Motor neuron (in vitro differentiated cells): ENCODE data around the gene IER5. TPM values are rescaled to one million over a fixed set of nuclear protein-coding genes. Genes with fewer than 3 reads are reported as not detected.

Source experiments
- ATAC-seq, 8 experiments: fragments of 200-7000 bp; cut with Tn5 transposase; replicated peaks in 6 of 8; 2 replicates each; pipeline ENCODE4 v1.8.0; 2021; ENCODE audit warnings: mild to moderate bottlenecking in 8 of 8, moderate library complexity in 8 of 8
- H3K27ac ChIP-seq, 2 donors: fragments of 250-450 bp; sonication (Bioruptor Pico); 2 replicates each; pipeline ENCODE4 v1.9.0; 2021; ENCODE audit warnings: antibody characterized with exemption in 2 of 2, mild to moderate bottlenecking in 2 of 2, moderate library complexity in 1 of 2
- H3K4me1 ChIP-seq, 2 donors: fragments of 250-450 bp; sonication (Bioruptor Pico); replicated peaks in 1 of 2; 2 replicates each; pipeline ENCODE4 v1.6.1; 2021; ENCODE audit warnings: antibody characterized with exemption in 2 of 2, mild to moderate bottlenecking in 2 of 2, moderate library complexity in 1 of 2
- H3K4me3 ChIP-seq, 5 donors: fragments of 250-450 bp; sonication (Bioruptor Pico); 2 replicates each; pipeline ENCODE4 v1.9.0; 2021; ENCODE audit warnings: antibody characterized with exemption in 5 of 5, mild to moderate bottlenecking in 5 of 5, moderate library complexity in 4 of 5
- WGBS, 10 experiments: fragments of 450-650 bp; shearing (Covaris generic); methylation state at CpG; one replicate each; pipeline ENCODE4 v1.0.0; 2022; 5-methylcytosine and 5-hydroxymethylcytosine counted together
- in situ Hi-C, 9 experiments: fragments of 400-800 bp; cut with MboI; loops; one replicate each; pipeline ENCODE4 v1.15.0; 2021; ENCODE audit warnings: low sequenced_read_pairs in 9 of 9, low pct_unique_long_range_greater_than_20kb in 2 of 9; ENCODE audit not compliant: unreplicated experiment in 9 of 9
- total RNA-seq, 8 experiments: library from RNA; unstranded; fragments of 300-600 nt; gene quantifications; 2 replicates each; pipeline versions ENCODE4 v1.2.3 to v1.2.4, GENCODE V29; 2022

The IER5 gene
- total RNA-seq, 8 experiments from 2014 or later: 9.6 to 20.1 (median 11.8) TPM

GRCh38 chr1:181092883-181093458 is 4.5 kb downstream of the IER5 start:
- peaks cover 43 to 56% of the 10 kb centered on the region in 2 donors for H3K4me1 ChIP-seq
- in situ Hi-C loops: no loop called here

GRCh38 chr1:181094416-181095212 is 6.1 kb downstream of the IER5 start:
- H3K4me1 ChIP-seq: peaks cover 56 to 70% of the 10 kb centered on the region in 2 donors
- peak overlapping the region in 1 of 2 donors; percentile 3 for H3K27ac ChIP-seq
- H3K4me3 ChIP-seq: no peak overlapping the region
- ATAC-seq: peak in 6 of 8 experiments; percentile 1 to 44 (median 12)
- 18 to 93% (median 56%) methylated on average over 2 to 7 of the region's 7 CpGs for WGBS, 10 experiments
- in situ Hi-C loops: no loop called here

More at GRCh38 chr1:181092883-181093458, 4.5 kb downstream of the IER5 start:
- WGBS, 10 experiments: 48 to 100% (median 87%) methylated on average over 1 to 4 of the region's 4 CpGs; no CpG with 5 or more reads in 1 of the 10 experiments
- H3K4me3 ChIP-seq: no peak overlapping the region
- no peak overlapping the region for H3K27ac ChIP-seq
- no peak for ATAC-seq

- ATAC-seq: no peak
- in situ Hi-C loops: no loop called here
- WGBS, 10 experiments: 69 to 100% (median 89%) methylated on average over 1 to 8 of the region's 8 CpGs; no CpG with 5 or more reads in 1 of the 10 experiments
- no peak overlapping the region for H3K4me3 ChIP-seq
- H3K27ac ChIP-seq: no peak overlapping the region
- H3K4me1 ChIP-seq: peaks cover 63 to 76% of the 10 kb centered on the region in 2 donors
These were observed 6.8 kb downstream of the IER5 start for GRCh38 chr1:181095260-181095659.

- Histone ChIP-seq H3K4me1 (peaks cover 63 to 75% of the 10 kb centered on the region in 2 donors), H3K27ac (peak overlapping the region in 1 of 2 donors; percentile 30), H3K4me3 (no peak overlapping the region)
- in situ Hi-C loops: no loop called here
- 0 to 63% (median 50%) methylated on average over 1 to 4 of the region's 5 CpGs; no CpG with 5 or more reads in 1 of the 10 experiments for WGBS, 10 experiments
- ATAC-seq: peak in 2 of 8 experiments; percentile 2
These were observed 7.3 kb downstream of the IER5 start for GRCh38 chr1:181095763-181096184.

GRCh38 chr1:181097242-181097641 is 8.7 kb downstream of the IER5 start:
- Histone ChIP-seq H3K4me3 (no peak overlapping the region), H3K4me1 (peaks cover 61 to 65% of the 10 kb centered on the region in 2 donors), H3K27ac (no peak overlapping the region)
- peak in 4 of 8 experiments; percentile 7 to 42 (median 26) for ATAC-seq
- 15 to 67% (median 31%) methylated on average over 1 to 7 of the region's 7 CpGs; no CpG with 5 or more reads in 2 of the 10 experiments for WGBS, 10 experiments
- in situ Hi-C loops: no loop called here

- Histone ChIP-seq H3K4me3 (no peak overlapping the region), H3K4me1 (peaks cover 76 to 77% of the 10 kb centered on the region in 2 donors), H3K27ac (no peak overlapping the region)
- in situ Hi-C loops: no loop called here
- 24 to 54% (median 36%) methylated on average over 2 to 11 of the region's 11 CpGs for WGBS, 10 experiments
- peak in 7 of 8 experiments; percentile 2 to 55 (median 16) for ATAC-seq
These were observed 10.9 kb downstream of the IER5 start for GRCh38 chr1:181099152-181100014.

GRCh38 chr1:181100015-181100905 is 11.8 kb downstream of the IER5 start:
- in situ Hi-C loops: no loop called here
- no peak for ATAC-seq
- no peak overlapping the region for H3K27ac ChIP-seq
- H3K4me1 ChIP-seq: peaks cover 67 to 68% of the 10 kb centered on the region in 2 donors
- H3K4me3 ChIP-seq: no peak overlapping the region
- WGBS, 10 experiments: 33 to 74% (median 54%) methylated on average over 1 to 10 of the region's 10 CpGs

- H3K4me3 ChIP-seq: no peak overlapping the region
- peaks cover 65 to 66% of the 10 kb centered on the region in 2 donors for H3K4me1 ChIP-seq
- in situ Hi-C loops: no loop called here
- H3K27ac ChIP-seq: no peak overlapping the region
- WGBS, 10 experiments: 43 to 100% (median 85%) methylated on average over 1 to 4 of the region's 4 CpGs; no CpG with 5 or more reads in 2 of the 10 experiments
- ATAC-seq: no peak
These were observed 12.4 kb downstream of the IER5 start for GRCh38 chr1:181100934-181101333.

- in situ Hi-C loops: no loop called here
- no peak overlapping the region for H3K4me3 ChIP-seq
These were observed 13.2 kb downstream of the IER5 start for GRCh38 chr1:181101581-181102226.

GRCh38 chr1:181102841-181103240 is 14.3 kb downstream of the IER5 start:
- H3K27ac ChIP-seq: no peak overlapping the region
- no peak for ATAC-seq
- in situ Hi-C loops: no loop called here
- no peak overlapping the region for H3K4me3 ChIP-seq
- H3K4me1 ChIP-seq: peaks cover 50% of the 10 kb centered on the region in 2 donors

More at GRCh38 chr1:181101581-181102226, 13.2 kb downstream of the IER5 start:
- 30 to 100% (median 53%) methylated on average over 1 to 4 of the region's 9 CpGs; no CpG with 5 or more reads in 1 of the 10 experiments for WGBS, 10 experiments
- Histone ChIP-seq H3K4me1 (peaks cover 62% of the 10 kb centered on the region in 2 donors), H3K27ac (no peak overlapping the region)
- peak in 1 of 8 experiments; percentile 6 for ATAC-seq

- no peak for ATAC-seq
- no peak overlapping the region for H3K4me3 ChIP-seq
- 87 to 98% (median 93%) methylated on average over 2 to 7 of the region's 7 CpGs; no CpG with 5 or more reads in 1 of the 10 experiments for WGBS, 10 experiments
- in situ Hi-C loops: no loop called here
- no peak overlapping the region for H3K27ac ChIP-seq
- H3K4me1 ChIP-seq: peaks cover 46% of the 10 kb centered on the region in 2 donors
These were observed 14.9 kb downstream of the IER5 start for GRCh38 chr1:181103399-181103798.
